K562 (cell line): Measurements from ENCODE around the gene METTL22. TPM values are rescaled to one million over a fixed set of nuclear protein-coding genes. Genes with fewer than 3 reads are reported as not detected.

Experiments used
- CREM ChIP-seq: IDR thresholded peaks from 2 replicates; pipeline ENCODE4 v1.6.1; 2014; ENCODE audit warnings: antibody characterized with exemption, low read depth
- FOXA1 ChIP-seq: fragments of 450-650 bp; IDR thresholded peaks from 2 replicates; pipeline ENCODE4 v1.6.1; 2016; ENCODE audit warnings: mild to moderate bottlenecking, borderline replicate concordance
- HIVEP1 ChIP-seq: fragments of 250-450 bp; sonication (Bioruptor Pico); IDR thresholded peaks from 2 replicates; pipeline ENCODE4 v1.4.0; 2020; ENCODE audit warnings: mild to moderate bottlenecking
- HNRNPLL ChIP-seq: fragments of 200-400 bp; formaldehyde crosslinking; IDR thresholded peaks from 2 replicates; pipeline ENCODE4 v1.6.1; 2017; ENCODE audit warnings: low read length, low read depth, mild to moderate bottlenecking; ENCODE audit not compliant: poor library complexity, severe bottlenecking
- ILF3 ChIP-seq: fragments of 450-650 bp; IDR thresholded peaks from 2 replicates; pipeline ENCODE4 v1.6.1; 2018; ENCODE audit warnings: antibody characterized with exemption, mild to moderate bottlenecking, moderate library complexity, borderline replicate concordance
- MBD2 ChIP-seq: sonication (generic); IDR thresholded peaks from 2 replicates; pipeline ENCODE4 v1.6.1; 2016; ENCODE audit warnings: low read depth, borderline replicate concordance
- MCM5 ChIP-seq: fragments of 450-650 bp; IDR thresholded peaks from 2 replicates; pipeline ENCODE4 v1.6.1; 2016; ENCODE audit warnings: low read depth
- MIER1 ChIP-seq: fragments of 450-650 bp; IDR thresholded peaks from 2 replicates; pipeline ENCODE4 v1.6.1; 2016; ENCODE audit warnings: antibody characterized with exemption, mild to moderate bottlenecking, low read depth
- PCBP1 ChIP-seq: fragments of 200-400 bp; formaldehyde crosslinking; IDR thresholded peaks from 2 replicates; pipeline ENCODE4 v1.6.1; 2018; ENCODE audit warnings: mild to moderate bottlenecking, low read depth, low read length; ENCODE audit not compliant: poor library complexity, severe bottlenecking
- POLR2B ChIP-seq: fragments of 450-650 bp; IDR thresholded peaks from 2 replicates; pipeline ENCODE4 v1.6.1; 2018; ENCODE audit warnings: low read depth; ENCODE audit not compliant: partially characterized antibody
- PRMT5 ChIP-seq: sonication (generic); formaldehyde crosslinking; IDR thresholded peaks from 2 replicates; pipeline ENCODE4 v1.5.0; 2020; ENCODE audit warnings: missing genetic modification reagents
- RCOR1 ChIP-seq, 2 experiments: IDR thresholded peaks; 2 replicates each; pipeline ENCODE4 v1.6.1; 2012; ENCODE audit warnings: low read depth in 2 of 2, low read length in 2 of 2, borderline replicate concordance in 1 of 2, improper control_type of control experiment in 1 of 2
- SETDB1 ChIP-seq: IDR thresholded peaks from one replicate; pipeline ENCODE4 v1.6.1; 2012; ENCODE audit warnings: low read length, control low read depth, inconsistent platforms
- SOX6 ChIP-seq: fragments of 450-650 bp; IDR thresholded peaks from 2 replicates; pipeline ENCODE4 v1.6.1; 2014; ENCODE audit warnings: mild to moderate bottlenecking
- ZBTB8A ChIP-seq: fragments of 450-650 bp; IDR thresholded peaks from 2 replicates; pipeline ENCODE4 v1.6.1; 2018; ENCODE audit warnings: mild to moderate bottlenecking, moderate library complexity; ENCODE audit not compliant: partially characterized antibody
- ZC3H4 ChIP-seq: sonication (generic); formaldehyde crosslinking; IDR thresholded peaks from 2 replicates; pipeline ENCODE4 v1.9.0; 2021; ENCODE audit warnings: missing genetic modification reagents, borderline replicate concordance
- ZNF124 ChIP-seq: sonication (generic); formaldehyde crosslinking; IDR thresholded peaks from 2 replicates; pipeline ENCODE4 v1.8.1; 2022; ENCODE audit warnings: missing genetic modification reagents
- ZNF197 ChIP-seq: fragments of 200-800 bp; sonication (Bioruptor generic); IDR thresholded peaks from 2 replicates; pipeline ENCODE4 v1.6.1; 2016; ENCODE audit warnings: low read depth, missing genetic modification characterization, missing compliant biosample characterization
- polyA plus RNA-seq, 8 experiments: library from polyadenylated mRNA; depleted of rRNA in 4 of 8; stranded (reverse) in 5 of 8; unstranded in 3 of 8; fragments of >200 nt; fragmentation: Nextera tagmentation in 2 of 8; fragmentation: Illumina TruSeq in 1 of 8; extraction: Ambion mirVana in 2 of 8; extraction: Trizol in 1 of 8; gene quantifications; 2 replicates each; pipeline versions ENCODE4 v1.2.1 to v1.2.3, GENCODE V29; 2011 to 2014; ENCODE audit warnings: inconsistent platforms in 1 of 8, missing spikeins in 1 of 8
- total RNA-seq, 7 experiments: library from RNA; depleted of rRNA in 6 of 7; stranded (reverse); fragments of >200 nt in 6 of 7; fragmentation: Illumina TruSeq in 2 of 7; extraction: Trizol in 2 of 7; gene quantifications; 2 replicates each; pipeline versions ENCODE4 v1.2.1 to v1.2.3, GENCODE V29; 2011 to 2021; ENCODE audit warnings: low replicate concordance in 1 of 7
- TF ChIP-seq, protein P1 (sequence below): fragments of 450-650 bp; formaldehyde crosslinking; IDR thresholded peaks from 2 replicates; pipeline ENCODE4 v1.4.0; 2020; ENCODE audit warnings: mild to moderate bottlenecking, moderate library complexity
- TF ChIP-seq, protein P2 (sequence below): IDR thresholded peaks from 2 replicates; pipeline ENCODE4 v1.6.1; 2012; ENCODE audit warnings: low read depth, low read length, improper control_type of control experiment, borderline replicate concordance
- TF ChIP-seq, protein P3 (sequence below): sonication (generic); formaldehyde crosslinking; IDR thresholded peaks from 2 replicates; pipeline ENCODE4 v1.8.0; 2022; ENCODE audit warnings: missing genetic modification reagents, mild to moderate bottlenecking, borderline replicate concordance
- TF ChIP-seq, protein P4 (sequence below), 2 experiments: fragments of 250-450 bp in 1 of 2; fragments of 450-650 bp in 1 of 2; sonication (Bioruptor Pico) in 1 of 2; IDR thresholded peaks; 2 replicates each; pipeline versions ENCODE4 v1.6.1 to v1.8.0; 2016 to 2021; ENCODE audit warnings: mild to moderate bottlenecking in 2 of 2, moderate library complexity in 2 of 2, missing compliant biosample characterization in 1 of 2, missing genetic modification characterization in 1 of 2
- TF ChIP-seq, protein P5 (sequence below): sonication (generic); formaldehyde crosslinking; IDR thresholded peaks from 2 replicates; pipeline ENCODE4 v1.8.0; 2022; ENCODE audit warnings: mild to moderate bottlenecking, low read depth, missing genetic modification reagents

The METTL22 gene
- total and polyA plus RNA-seq, 9 of the 15 experiments (the other 6 are each of a cell fraction or from before 2014, with no cell fraction given) = 6.9 to 33.2 (median 18.5) TPM

DNA sequence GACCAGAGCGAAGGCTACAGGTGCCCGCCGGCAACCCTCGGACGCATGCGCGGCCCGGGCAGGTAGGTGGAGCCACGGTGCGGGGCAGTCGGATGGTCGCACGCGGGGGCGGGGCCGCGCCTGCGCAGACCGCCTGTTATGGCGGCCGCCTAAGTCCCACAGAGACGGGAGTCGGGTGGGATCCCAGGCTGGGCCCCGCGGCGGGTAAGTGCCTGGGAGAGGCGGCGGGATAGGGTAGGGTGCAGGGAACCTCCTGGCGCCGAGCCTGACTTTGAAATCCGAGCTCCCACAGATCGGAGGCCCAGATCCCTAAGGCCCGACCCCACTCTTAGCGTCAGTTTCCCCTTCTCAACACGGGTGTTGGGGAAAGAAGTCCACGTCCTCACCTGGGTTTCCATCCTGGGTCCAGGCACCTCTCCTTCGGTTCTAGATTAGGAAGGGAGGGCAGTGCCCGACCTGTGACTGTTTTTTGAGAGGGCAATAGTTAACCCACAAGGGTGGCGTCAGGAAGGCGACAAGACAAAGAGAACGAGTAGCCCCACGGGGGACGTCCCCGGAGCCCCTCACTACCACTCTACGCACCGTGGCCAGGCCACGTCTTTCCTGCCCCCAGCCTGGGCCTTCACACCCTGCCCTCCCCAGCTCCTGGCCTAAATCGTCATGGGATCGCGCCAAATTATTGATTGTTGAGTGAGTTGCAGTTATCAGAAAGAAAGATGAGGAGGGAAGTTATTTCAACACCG, at the start of gene METTL22 (continued):
- no peak for TF ChIP-seq ILF3
- no peak for TF ChIP-seq ZNF124 (CRISPR knock-in tag)
- no peak for TF ChIP-seq SOX6
- TF ChIP-seq HNRNPLL = no peak
- TF ChIP-seq PCBP1 = no peak
- TF ChIP-seq ZC3H4 (CRISPR knock-in tag) = no peak
- no peak for TF ChIP-seq RCOR1 (IDR thresholded peaks at IDR 0.05; ENCODE audit: borderline replicate concordance in 1 of 2, low read depth in 2 of 2, low read length in 2 of 2)
- TF ChIP-seq, protein P1, sequence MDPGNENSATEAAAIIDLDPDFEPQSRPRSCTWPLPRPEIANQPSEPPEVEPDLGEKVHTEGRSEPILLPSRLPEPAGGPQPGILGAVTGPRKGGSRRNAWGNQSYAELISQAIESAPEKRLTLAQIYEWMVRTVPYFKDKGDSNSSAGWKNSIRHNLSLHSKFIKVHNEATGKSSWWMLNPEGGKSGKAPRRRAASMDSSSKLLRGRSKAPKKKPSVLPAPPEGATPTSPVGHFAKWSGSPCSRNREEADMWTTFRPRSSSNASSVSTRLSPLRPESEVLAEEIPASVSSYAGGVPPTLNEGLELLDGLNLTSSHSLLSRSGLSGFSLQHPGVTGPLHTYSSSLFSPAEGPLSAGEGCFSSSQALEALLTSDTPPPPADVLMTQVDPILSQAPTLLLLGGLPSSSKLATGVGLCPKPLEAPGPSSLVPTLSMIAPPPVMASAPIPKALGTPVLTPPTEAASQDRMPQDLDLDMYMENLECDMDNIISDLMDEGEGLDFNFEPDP (CRISPR knock-in tag) = no peak
- TF ChIP-seq SETDB1 = no peak
- TF ChIP-seq, protein P2, sequence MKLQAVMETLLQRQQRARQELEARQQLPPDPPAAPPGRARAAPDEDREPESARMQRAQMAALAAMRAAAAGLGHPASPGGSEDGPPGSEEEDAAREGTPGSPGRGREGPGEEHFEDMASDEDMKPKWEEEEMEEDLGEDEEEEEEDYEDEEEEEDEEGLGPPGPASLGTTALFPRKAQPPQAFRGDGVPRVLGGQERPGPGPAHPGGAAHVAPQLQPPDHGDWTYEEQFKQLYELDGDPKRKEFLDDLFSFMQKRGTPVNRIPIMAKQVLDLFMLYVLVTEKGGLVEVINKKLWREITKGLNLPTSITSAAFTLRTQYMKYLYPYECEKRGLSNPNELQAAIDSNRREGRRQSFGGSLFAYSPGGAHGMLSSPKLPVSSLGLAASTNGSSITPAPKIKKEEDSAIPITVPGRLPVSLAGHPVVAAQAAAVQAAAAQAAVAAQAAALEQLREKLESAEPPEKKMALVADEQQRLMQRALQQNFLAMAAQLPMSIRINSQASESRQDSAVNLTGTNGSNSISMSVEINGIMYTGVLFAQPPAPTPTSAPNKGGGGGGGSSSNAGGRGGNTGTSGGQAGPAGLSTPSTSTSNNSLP = no peak
- no peak for TF ChIP-seq PRMT5 (CRISPR knock-in tag)
- no peak for TF ChIP-seq MCM5
- no peak for TF ChIP-seq FOXA1
- TF ChIP-seq POLR2B = peak; percentile 94
- TF ChIP-seq, protein P3, sequence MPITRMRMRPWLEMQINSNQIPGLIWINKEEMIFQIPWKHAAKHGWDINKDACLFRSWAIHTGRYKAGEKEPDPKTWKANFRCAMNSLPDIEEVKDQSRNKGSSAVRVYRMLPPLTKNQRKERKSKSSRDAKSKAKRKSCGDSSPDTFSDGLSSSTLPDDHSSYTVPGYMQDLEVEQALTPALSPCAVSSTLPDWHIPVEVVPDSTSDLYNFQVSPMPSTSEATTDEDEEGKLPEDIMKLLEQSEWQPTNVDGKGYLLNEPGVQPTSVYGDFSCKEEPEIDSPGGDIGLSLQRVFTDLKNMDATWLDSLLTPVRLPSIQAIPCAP (CRISPR knock-in tag) = no peak
- TF ChIP-seq MIER1 = no peak
- no peak for TF ChIP-seq ZBTB8A
- TF ChIP-seq ZNF197 = no peak
- TF ChIP-seq MBD2 = peak; percentile 19; the same call in 1 of the 2 replicates
- TF ChIP-seq CREM = peak; percentile 72
- TF ChIP-seq, protein P4, sequence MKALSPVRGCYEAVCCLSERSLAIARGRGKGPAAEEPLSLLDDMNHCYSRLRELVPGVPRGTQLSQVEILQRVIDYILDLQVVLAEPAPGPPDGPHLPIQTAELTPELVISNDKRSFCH (CRISPR knock-in tag; IDR thresholded peaks at IDR 0.05) = no peak
- TF ChIP-seq, protein P4 (tag; IDR thresholded peaks at IDR 0.05) = no peak
- no peak for TF ChIP-seq HIVEP1 (CRISPR knock-in tag)
- TF ChIP-seq, protein P5, sequence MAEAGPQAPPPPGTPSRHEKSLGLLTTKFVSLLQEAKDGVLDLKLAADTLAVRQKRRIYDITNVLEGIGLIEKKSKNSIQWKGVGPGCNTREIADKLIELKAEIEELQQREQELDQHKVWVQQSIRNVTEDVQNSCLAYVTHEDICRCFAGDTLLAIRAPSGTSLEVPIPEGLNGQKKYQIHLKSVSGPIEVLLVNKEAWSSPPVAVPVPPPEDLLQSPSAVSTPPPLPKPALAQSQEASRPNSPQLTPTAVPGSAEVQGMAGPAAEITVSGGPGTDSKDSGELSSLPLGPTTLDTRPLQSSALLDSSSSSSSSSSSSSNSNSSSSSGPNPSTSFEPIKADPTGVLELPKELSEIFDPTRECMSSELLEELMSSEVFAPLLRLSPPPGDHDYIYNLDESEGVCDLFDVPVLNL (CRISPR knock-in tag) = no peak
